Measurements from ENCODE around the gene MME. TPM values are rescaled to one million over a fixed set of nuclear protein-coding genes. Genes with fewer than 3 reads are reported as not detected.

The MME gene
- polyA plus RNA-seq, 3 donors, result 0.27 to 1.0 (median 0.73) TPM

- H3K36me3 Mint-ChIP-seq, result no peaks in the 10 kb centered on the region
- Histone ChIP-seq H3K4me1 (ENCODE audit: control insufficient read depth in 1 of 2, insufficient read depth in 2 of 2, low read length in 2 of 2) (no peaks in the 10 kb centered on the region), H3K27ac (ENCODE audit: low read depth in 1 of 2, low read length in 2 of 2) (no peak overlapping the region), H3K27me3 (ENCODE audit: control insufficient read depth in 2 of 2, insufficient read depth in 2 of 2, low read length in 2 of 2) (no peaks in the 10 kb centered on the region), H3K4me2 (replicated peaks; ENCODE audit: extremely low read depth, low read length, poor library complexity, severe bottlenecking) (no peak overlapping the region), H3K9me3 (replicated peaks in 1 of 2; ENCODE audit: control insufficient read depth in 1 of 2, insufficient read depth in 1 of 2, low read length in 2 of 2) (peaks cover 0 to 12% of the 10 kb centered on the region in 2 donors), H2AFZ (ENCODE audit: insufficient read depth, low read depth, low read length, poor library complexity, severe bottlenecking) (no peak overlapping the region), H3K36me3 (replicated peaks in 1 of 2; ENCODE audit: control insufficient read depth in 1 of 2, insufficient read depth in 2 of 2, low read length in 2 of 2) (no peaks in the 10 kb centered on the region), H4K20me1 (ENCODE audit: insufficient read depth, low read length) (no peaks in the 10 kb centered on the region), H3K4me3 (replicated peaks in 1 of 3; ENCODE audit: low read depth in 2 of 3, low read length in 3 of 3) (no peak overlapping the region), H3K9ac (ENCODE audit: insufficient read depth, low read length, poor library complexity, severe bottlenecking) (no peak overlapping the region), H3K79me2 (ENCODE audit: insufficient read depth, low read length) (no peaks in the 10 kb centered on the region)
- H3K4me3 Mint-ChIP-seq, result no peak overlapping the region
- no peak for DNase-seq
- no peaks in the 10 kb centered on the region for H3K4me1 Mint-ChIP-seq
- TF ChIP-seq CTCF (IDR thresholded peaks at IDR 0.05), result no peak
- 100% methylated on average over 1 of the region's 1 CpG for WGBS (ENCODE audit: insufficient coverage)
- H3K27me3 Mint-ChIP-seq (ENCODE audit: low read depth in 3 of 3), result peaks cover 0 to 1% (median 0%) of the 10 kb centered on the region in 3 donors
- H3K27ac Mint-ChIP-seq, result no peak overlapping the region
- intact Hi-C loops (cut with micrococcal nuclease), result no loop called here
- peaks cover 0 to 5% (median 4%) of the 10 kb centered on the region in 7 donors for H3K9me3 Mint-ChIP-seq
Observed at GRCh38 chr3:155229086-155229485, 149.0 kb downstream of the MME start.

GRCh38 chr3:155230382-155230781, 150.3 kb downstream of the MME start:
- H3K4me3 Mint-ChIP-seq, result no peak overlapping the region
- H3K4me2 ChIP-seq (replicated peaks; ENCODE audit: extremely low read depth, low read length, poor library complexity, severe bottlenecking), result no peak overlapping the region
- H3K9ac ChIP-seq (ENCODE audit: insufficient read depth, low read length, poor library complexity, severe bottlenecking), result no peak overlapping the region
- H3K27ac Mint-ChIP-seq, result no peak overlapping the region
- no peaks in the 10 kb centered on the region for H3K27me3 ChIP-seq (ENCODE audit: control insufficient read depth in 2 of 2, insufficient read depth in 2 of 2, low read length in 2 of 2)
- no peaks in the 10 kb centered on the region for H3K27me3 Mint-ChIP-seq (ENCODE audit: low read depth in 3 of 3)
- TF ChIP-seq CTCF (IDR thresholded peaks at IDR 0.05), result no peak
- no peaks in the 10 kb centered on the region for H3K4me1 ChIP-seq (ENCODE audit: control insufficient read depth in 1 of 2, insufficient read depth in 2 of 2, low read length in 2 of 2)
- peaks cover 0 to 5% of the 10 kb centered on the region in 2 donors for H3K9me3 ChIP-seq (replicated peaks in 1 of 2; ENCODE audit: control insufficient read depth in 1 of 2, insufficient read depth in 1 of 2, low read length in 2 of 2)
- no peaks in the 10 kb centered on the region for H3K4me1 Mint-ChIP-seq
- H3K36me3 Mint-ChIP-seq, result no peaks in the 10 kb centered on the region
- no peak overlapping the region for H3K4me3 ChIP-seq (replicated peaks in 1 of 3; ENCODE audit: low read depth in 2 of 3, low read length in 3 of 3)
- no peaks in the 10 kb centered on the region for H4K20me1 ChIP-seq (ENCODE audit: insufficient read depth, low read length)
- intact Hi-C loops (cut with micrococcal nuclease), result no loop called here
- no peak overlapping the region for H3K27ac ChIP-seq (ENCODE audit: low read depth in 1 of 2, low read length in 2 of 2)
- no peaks in the 10 kb centered on the region for H3K36me3 ChIP-seq (replicated peaks in 1 of 2; ENCODE audit: control insufficient read depth in 1 of 2, insufficient read depth in 2 of 2, low read length in 2 of 2)
- DNase-seq, result no peak
- no peaks in the 10 kb centered on the region for H3K79me2 ChIP-seq (ENCODE audit: insufficient read depth, low read length)
- peaks cover 0 to 1% (median 0%) of the 10 kb centered on the region in 7 donors for H3K9me3 Mint-ChIP-seq
- H2AFZ ChIP-seq (ENCODE audit: insufficient read depth, low read depth, low read length, poor library complexity, severe bottlenecking), result no peak overlapping the region

All from CD14-positive monocyte (primary cell).